ENCODE data around the gene NHS. TPM values are rescaled to one million over a fixed set of nuclear protein-coding genes. Genes with fewer than 3 reads are reported as not detected.

NHS gene
- total and polyA plus RNA-seq, 4 donors: 4.3 to 28.2 (median 13.3) TPM

GRCh38 chrX:17542123-17542522, 167.1 kb downstream of the NHS start:
- no peaks in the 10 kb centered on the region for H3K9me3 ChIP-seq (ENCODE audit: control insufficient read depth, low read length)
- no peak overlapping the region for H3K27ac ChIP-seq (ENCODE audit: low read depth in 1 of 2, low read length in 2 of 2)
- no peaks in the 10 kb centered on the region for H3K27me3 ChIP-seq (ENCODE audit: control insufficient read depth in 1 of 2, insufficient read depth in 2 of 2, low read length in 1 of 2)
- ATAC-seq (ENCODE audit: low FRiP score) (peak; percentile 56), DNase-seq (peak in 1 of 2 donors; percentile 65)
- H3K4me3 ChIP-seq (ENCODE audit: low read length in 2 of 2): no peak overlapping the region
- WGBS, 2 donors: 6 to 11% methylated on average over 3 of the region's 3 CpGs
- H3K4me1 ChIP-seq (ENCODE audit: control insufficient read depth in 1 of 2, insufficient read depth in 2 of 2, low read length in 2 of 2): no peaks in the 10 kb centered on the region
- peaks cover 0 to 2% of the 10 kb centered on the region in 2 donors for H3K36me3 ChIP-seq (ENCODE audit: control insufficient read depth in 1 of 2, insufficient read depth in 2 of 2, low read length in 1 of 2)
- intact Hi-C loops (cut with DNase I): no loop called here

DNA sequence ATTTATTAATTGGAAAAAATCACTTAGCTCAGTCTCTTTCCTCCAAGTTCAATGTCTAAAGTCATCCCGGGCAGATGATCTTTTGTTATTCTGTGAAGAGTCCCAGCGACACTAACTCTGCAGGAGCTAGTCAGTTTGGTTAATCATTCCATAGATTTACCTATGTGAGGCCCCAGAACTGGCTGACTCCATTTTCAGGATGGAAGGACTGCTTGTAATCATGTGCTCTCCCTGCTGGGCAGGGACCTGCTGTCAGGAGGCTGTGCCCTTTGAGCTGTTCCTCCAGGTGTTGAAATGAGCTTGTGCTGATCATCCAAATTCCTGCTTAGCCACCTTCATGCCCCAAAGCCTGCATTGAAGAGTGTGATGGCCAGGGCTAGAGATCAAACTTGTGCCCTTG, 169.8 kb downstream of the NHS start:
- H3K27ac ChIP-seq (ENCODE audit: low read depth in 1 of 2, low read length in 2 of 2): no peak overlapping the region
- intact Hi-C loops (cut with DNase I): no loop called here

DNA sequence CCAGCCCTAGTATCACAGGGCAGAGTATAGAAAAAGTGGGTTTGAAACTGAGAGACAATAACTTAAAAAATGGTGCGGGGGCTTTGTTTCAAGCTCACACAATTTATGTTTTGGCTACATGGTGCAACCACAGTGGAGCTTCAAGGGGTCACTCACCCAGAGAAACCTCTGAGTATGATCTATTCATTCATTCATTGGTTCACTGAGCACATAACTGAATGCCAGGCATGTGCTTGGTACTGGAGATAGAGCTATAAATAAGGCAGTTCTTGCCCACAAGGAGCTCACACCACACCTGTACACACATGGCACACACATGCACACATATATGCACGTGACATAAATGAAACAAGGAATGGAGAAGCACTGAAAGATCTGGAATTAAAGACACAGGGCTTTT, 171.4 kb downstream of the NHS start:
- Histone ChIP-seq H3K9me3 (ENCODE audit: control insufficient read depth, low read length) (no peaks in the 10 kb centered on the region), H3K36me3 (ENCODE audit: control insufficient read depth in 1 of 2, insufficient read depth in 2 of 2, low read length in 1 of 2) (peaks cover 0 to 2% of the 10 kb centered on the region in 2 donors), H3K4me3 (ENCODE audit: low read length in 2 of 2) (no peak overlapping the region), H3K27me3 (ENCODE audit: control insufficient read depth in 1 of 2, insufficient read depth in 2 of 2, low read length in 1 of 2) (no peaks in the 10 kb centered on the region), H3K27ac (ENCODE audit: low read depth in 1 of 2, low read length in 2 of 2) (no peak overlapping the region), H3K4me1 (ENCODE audit: control insufficient read depth in 1 of 2, insufficient read depth in 2 of 2, low read length in 2 of 2) (no peaks in the 10 kb centered on the region)
- no peak for DNase-seq
- no peak for ATAC-seq (ENCODE audit: low FRiP score)
- intact Hi-C loops (cut with DNase I): no loop called here
- WGBS, 2 donors: 71 to 95% methylated on average over 2 of the region's 2 CpGs

More for the DNA sequence above, 169.8 kb downstream of the NHS start:
- DNase-seq (no peak), ATAC-seq (ENCODE audit: low FRiP score) (no peak)
- Histone ChIP-seq H3K4me3 (ENCODE audit: low read length in 2 of 2) (no peak overlapping the region), H3K9me3 (ENCODE audit: control insufficient read depth, low read length) (no peaks in the 10 kb centered on the region), H3K27me3 (ENCODE audit: control insufficient read depth in 1 of 2, insufficient read depth in 2 of 2, low read length in 1 of 2) (no peaks in the 10 kb centered on the region), H3K4me1 (ENCODE audit: control insufficient read depth in 1 of 2, insufficient read depth in 2 of 2, low read length in 2 of 2) (no peaks in the 10 kb centered on the region), H3K36me3 (ENCODE audit: control insufficient read depth in 1 of 2, insufficient read depth in 2 of 2, low read length in 1 of 2) (peaks cover 0 to 2% of the 10 kb centered on the region in 2 donors)
- 85 to 97% methylated on average over 2 of the region's 2 CpGs for WGBS, 2 donors

- intact Hi-C loops (cut with DNase I): no loop called here
- H3K9me3 ChIP-seq (ENCODE audit: control insufficient read depth, low read length): no peaks in the 10 kb centered on the region
- H3K36me3 ChIP-seq (ENCODE audit: control insufficient read depth in 1 of 2, insufficient read depth in 2 of 2, low read length in 1 of 2): peaks cover 0 to 2% of the 10 kb centered on the region in 2 donors
- ATAC-seq (ENCODE audit: low FRiP score) (no peak), DNase-seq (peak; percentile 64 to 88)
- no peak overlapping the region for H3K4me3 ChIP-seq (ENCODE audit: low read length in 2 of 2)
- no peak overlapping the region for H3K27ac ChIP-seq (ENCODE audit: low read depth in 1 of 2, low read length in 2 of 2)
- WGBS, 2 donors: 42 to 45% methylated on average over 2 of the region's 2 CpGs
- no peaks in the 10 kb centered on the region for H3K27me3 ChIP-seq (ENCODE audit: control insufficient read depth in 1 of 2, insufficient read depth in 2 of 2, low read length in 1 of 2)
- H3K4me1 ChIP-seq (ENCODE audit: control insufficient read depth in 1 of 2, insufficient read depth in 2 of 2, low read length in 2 of 2): no peaks in the 10 kb centered on the region
Observed at GRCh38 chrX:17547658-17548057, 172.7 kb downstream of the NHS start.

GRCh38 chrX:17549107-17549651, 174.2 kb downstream of the NHS start:
- intact Hi-C loops (cut with DNase I): no loop called here
- Histone ChIP-seq H3K36me3 (ENCODE audit: control insufficient read depth in 1 of 2, insufficient read depth in 2 of 2, low read length in 1 of 2) (peaks cover 0 to 2% of the 10 kb centered on the region in 2 donors), H3K27me3 (ENCODE audit: control insufficient read depth in 1 of 2, insufficient read depth in 2 of 2, low read length in 1 of 2) (no peaks in the 10 kb centered on the region), H3K4me1 (ENCODE audit: control insufficient read depth in 1 of 2, insufficient read depth in 2 of 2, low read length in 2 of 2) (peaks cover 0 to 2% of the 10 kb centered on the region in 2 donors), H3K4me3 (ENCODE audit: low read length in 2 of 2) (no peak overlapping the region), H3K27ac (ENCODE audit: low read depth in 1 of 2, low read length in 2 of 2) (no peak overlapping the region), H3K9me3 (ENCODE audit: control insufficient read depth, low read length) (no peaks in the 10 kb centered on the region)
- ATAC-seq (ENCODE audit: low FRiP score): no peak
- WGBS, 2 donors: 64 to 74% methylated on average over 6 of the region's 6 CpGs
- no peak for DNase-seq

- Histone ChIP-seq H3K36me3 (ENCODE audit: control insufficient read depth in 1 of 2, insufficient read depth in 2 of 2, low read length in 1 of 2) (peaks cover 0 to 2% of the 10 kb centered on the region in 2 donors), H3K27ac (ENCODE audit: low read depth in 1 of 2, low read length in 2 of 2) (no peak overlapping the region), H3K27me3 (ENCODE audit: control insufficient read depth in 1 of 2, insufficient read depth in 2 of 2, low read length in 1 of 2) (no peaks in the 10 kb centered on the region), H3K4me1 (ENCODE audit: control insufficient read depth in 1 of 2, insufficient read depth in 2 of 2, low read length in 2 of 2) (peaks cover 0 to 2% of the 10 kb centered on the region in 2 donors), H3K4me3 (ENCODE audit: low read length in 2 of 2) (no peak overlapping the region), H3K9me3 (ENCODE audit: control insufficient read depth, low read length) (no peaks in the 10 kb centered on the region)
- WGBS, 2 donors: 81 to 86% methylated on average over 5 of the region's 5 CpGs
- DNase-seq: no peak
- ATAC-seq (ENCODE audit: low FRiP score): no peak
- intact Hi-C loops (cut with DNase I): no loop called here
Observed at GRCh38 chrX:17550011-17550410, 175.0 kb downstream of the NHS start.

GRCh38 chrX:17552044-17552650, 177.1 kb downstream of the NHS start:
- Histone ChIP-seq H3K27me3 (ENCODE audit: control insufficient read depth in 1 of 2, insufficient read depth in 2 of 2, low read length in 1 of 2) (no peaks in the 10 kb centered on the region), H3K27ac (ENCODE audit: low read depth in 1 of 2, low read length in 2 of 2) (no peak overlapping the region), H3K4me3 (ENCODE audit: low read length in 2 of 2) (no peak overlapping the region), H3K9me3 (ENCODE audit: control insufficient read depth, low read length) (no peaks in the 10 kb centered on the region), H3K36me3 (ENCODE audit: control insufficient read depth in 1 of 2, insufficient read depth in 2 of 2, low read length in 1 of 2) (no peaks in the 10 kb centered on the region), H3K4me1 (ENCODE audit: control insufficient read depth in 1 of 2, insufficient read depth in 2 of 2, low read length in 2 of 2) (peaks cover 0 to 2% of the 10 kb centered on the region in 2 donors)
- ATAC-seq (ENCODE audit: low FRiP score): no peak
- intact Hi-C loops (cut with DNase I): no loop called here
- DNase-seq: no peak
- WGBS, 2 donors: 84 to 87% methylated on average over 5 of the region's 5 CpGs

DNA sequence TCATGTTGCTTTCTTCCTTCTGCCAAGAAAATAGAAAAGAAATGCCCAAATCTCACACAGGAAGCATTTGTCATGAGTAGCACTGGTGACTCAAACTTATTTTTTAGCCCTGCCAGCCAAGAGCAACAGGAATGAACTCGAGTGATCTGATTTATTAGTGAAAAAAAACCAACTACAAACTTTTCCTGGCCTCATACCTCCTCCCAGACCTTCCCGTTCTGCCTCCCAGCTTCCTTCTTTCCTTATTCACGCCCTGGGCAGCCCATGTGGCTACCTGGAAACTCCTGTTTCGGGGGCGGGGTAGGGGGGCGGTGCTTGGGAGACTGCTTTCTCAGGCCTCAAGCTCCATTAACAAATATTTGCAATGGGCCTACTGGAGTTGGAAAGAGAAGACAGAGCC, 178.5 kb downstream of the NHS start:
- H3K9me3 ChIP-seq (ENCODE audit: control insufficient read depth, low read length): no peaks in the 10 kb centered on the region
- ATAC-seq (ENCODE audit: low FRiP score): peak; percentile 42
- peaks cover 0 to 2% of the 10 kb centered on the region in 2 donors for H3K4me1 ChIP-seq (ENCODE audit: control insufficient read depth in 1 of 2, insufficient read depth in 2 of 2, low read length in 2 of 2)
- no peak overlapping the region for H3K4me3 ChIP-seq (ENCODE audit: low read length in 2 of 2)
- no peaks in the 10 kb centered on the region for H3K27me3 ChIP-seq (ENCODE audit: control insufficient read depth in 1 of 2, insufficient read depth in 2 of 2, low read length in 1 of 2)
- no peaks in the 10 kb centered on the region for H3K36me3 ChIP-seq (ENCODE audit: control insufficient read depth in 1 of 2, insufficient read depth in 2 of 2, low read length in 1 of 2)
- peak overlapping the region in 1 of 2 donors; percentile 70 for H3K27ac ChIP-seq (ENCODE audit: low read depth in 1 of 2, low read length in 2 of 2)
- intact Hi-C loops (cut with DNase I): no loop called here
- DNase-seq: peak in 1 of 2 donors; percentile 63
- WGBS, 2 donors: 15 to 22% methylated on average over 6 of the region's 6 CpGs

- Histone ChIP-seq H3K9me3 (ENCODE audit: control insufficient read depth, low read length) (no peaks in the 10 kb centered on the region), H3K27me3 (ENCODE audit: control insufficient read depth in 1 of 2, insufficient read depth in 2 of 2, low read length in 1 of 2) (no peaks in the 10 kb centered on the region), H3K4me1 (ENCODE audit: control insufficient read depth in 1 of 2, insufficient read depth in 2 of 2, low read length in 2 of 2) (peaks cover 0 to 2% of the 10 kb centered on the region in 2 donors), H3K4me3 (ENCODE audit: low read length in 2 of 2) (no peak overlapping the region), H3K27ac (ENCODE audit: low read depth in 1 of 2, low read length in 2 of 2) (peak overlapping the region in 1 of 2 donors; percentile 70), H3K36me3 (ENCODE audit: control insufficient read depth in 1 of 2, insufficient read depth in 2 of 2, low read length in 1 of 2) (no peaks in the 10 kb centered on the region)
- WGBS, 2 donors: 72 to 88% methylated on average over 6 of the region's 6 CpGs
- ATAC-seq (ENCODE audit: low FRiP score): no peak
- intact Hi-C loops (cut with DNase I): no loop called here
- no peak for DNase-seq
Observed at GRCh38 chrX:17553961-17554482, 179.0 kb downstream of the NHS start.

All from aorta (tissue), 5 donors.